Subcutaneous abdominal adipose tissue (tissue), 5 donors: ENCODE data around the gene NHLRC4.

Experiments
- H3K27ac ChIP-seq: one replicate; pipeline ENCODE4 v1.7.0; 2013; ENCODE audit warnings: low read depth, mild to moderate bottlenecking, inconsistent platforms, low read length, moderate library complexity
- H3K27me3 ChIP-seq, 5 donors: one replicate each; pipeline ENCODE4 v1.7.0; 2013; ENCODE audit warnings: low read length in 5 of 5, inconsistent platforms in 1 of 5; ENCODE audit not compliant: control insufficient read depth in 5 of 5, insufficient read depth in 4 of 5
- H3K36me3 ChIP-seq, 5 donors: one replicate each; pipeline ENCODE4 v1.7.0; 2013; ENCODE audit warnings: low read length in 5 of 5; ENCODE audit not compliant: control insufficient read depth in 5 of 5, insufficient read depth in 5 of 5
- H3K4me1 ChIP-seq, 5 donors: one replicate each; pipeline ENCODE4 v1.7.0; 2013; ENCODE audit warnings: low read length in 5 of 5, mild to moderate bottlenecking in 3 of 5, moderate library complexity in 1 of 5; ENCODE audit not compliant: control insufficient read depth in 5 of 5, insufficient read depth in 5 of 5
- H3K4me3 ChIP-seq, 5 donors: one replicate each; pipeline ENCODE4 v1.7.0; 2013; ENCODE audit warnings: low read length in 5 of 5, low read depth in 1 of 5
- H3K9ac ChIP-seq, 5 donors: one replicate each; pipeline ENCODE4 v1.7.0; 2013; ENCODE audit warnings: low read length in 5 of 5, mild to moderate bottlenecking in 4 of 5, moderate library complexity in 3 of 5
- H3K9me3 ChIP-seq, 5 donors: one replicate each; pipeline ENCODE4 v1.7.0; 2013; ENCODE audit warnings: low read length in 5 of 5; ENCODE audit not compliant: control insufficient read depth in 5 of 5
- donor health status: healthy.
- donor health status: healthy.
- donor health status: healthy.
- donor health status: healthy.
- donor health status: healthy.

Gene NHLRC4

DNA sequence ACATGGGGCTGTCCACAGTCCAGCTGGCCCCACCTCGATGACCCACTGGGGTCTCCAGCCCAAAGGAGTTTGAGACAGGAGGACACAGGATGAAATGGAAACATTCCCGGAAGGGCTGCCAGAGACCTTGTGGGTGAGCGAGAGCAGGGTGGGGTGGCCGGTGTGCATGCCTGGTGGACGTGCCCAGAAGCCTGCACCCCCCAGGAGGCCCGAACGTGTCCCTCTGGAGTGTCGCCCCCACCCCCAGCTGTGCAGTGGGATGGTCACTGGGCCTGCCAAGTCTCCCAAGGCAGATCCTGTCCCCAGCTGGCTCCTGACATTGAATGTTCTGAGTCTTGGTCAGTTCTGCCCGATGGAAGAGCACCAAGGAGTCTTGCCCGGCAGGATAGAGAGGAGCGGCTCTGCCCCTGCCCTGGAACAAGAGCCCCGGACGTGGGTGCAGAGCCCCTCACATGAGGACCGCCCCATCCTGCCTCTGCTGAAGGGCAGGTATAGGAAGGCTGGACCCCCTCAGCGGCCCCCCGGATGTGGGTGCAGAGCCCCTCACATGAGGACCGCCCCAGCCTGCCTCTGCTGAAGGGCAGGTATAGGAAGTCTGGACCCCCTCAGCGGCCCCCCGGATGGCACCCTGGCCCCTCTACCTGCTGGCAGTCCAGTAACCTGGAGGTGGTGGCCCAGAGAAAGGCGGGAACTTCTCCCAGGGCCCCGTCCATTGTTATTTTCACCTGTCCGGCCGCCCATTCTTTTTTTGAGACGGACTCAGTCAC is 42.3 kb upstream of the NHLRC4 start:
- Histone ChIP-seq H3K27ac (no peak overlapping the region), H3K9ac (no peak overlapping the region), H3K9me3 (no peaks in the 10 kb centered on the region), H3K36me3 (peaks cover 0 to 20% (median 16%) of the 10 kb centered on the region in 5 donors), H3K4me1 (peaks cover 15 to 44% (median 32%) of the 10 kb centered on the region in 5 donors), H3K27me3 (no peaks in the 10 kb centered on the region), H3K4me3 (no peak overlapping the region)

- H3K4me1 ChIP-seq = peaks cover 19 to 51% (median 39%) of the 10 kb centered on the region in 5 donors
Observed at GRCh38 chr16:525123-525519, 41.7 kb upstream of the NHLRC4 start.

DNA sequence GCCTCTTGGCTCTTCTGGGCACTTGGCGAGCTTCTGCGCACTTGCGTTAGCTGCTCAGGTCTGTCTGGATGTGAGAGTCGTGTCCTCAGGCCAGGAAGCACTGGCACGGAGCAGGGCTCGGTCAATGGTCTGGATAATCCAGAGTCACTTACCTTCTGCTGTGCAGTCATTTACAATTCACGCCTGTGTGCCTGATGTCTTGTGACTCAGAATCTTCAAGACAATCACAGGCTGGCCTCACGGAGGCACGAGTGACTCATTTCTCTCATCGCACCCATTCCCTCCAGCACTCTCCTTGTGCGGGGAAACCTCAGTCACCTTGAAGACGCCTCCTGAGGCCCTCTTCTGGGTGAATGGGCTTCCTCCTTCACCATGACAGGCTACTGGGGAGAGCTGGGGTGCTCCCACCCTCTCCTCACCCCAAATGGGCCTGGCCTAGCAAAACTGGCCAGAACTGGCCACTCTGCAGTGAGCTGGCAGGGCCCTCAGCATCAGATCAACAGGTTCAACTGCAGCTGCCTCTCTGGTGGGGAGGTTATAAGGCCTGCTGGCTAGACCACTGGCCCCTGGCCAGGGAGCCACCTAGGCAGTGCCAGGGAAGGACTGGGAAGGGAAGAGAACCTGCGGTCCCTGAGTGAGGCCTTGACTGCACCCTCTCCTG is 41.2 kb upstream of the NHLRC4 start:
- peak overlapping the region in 3 of 5 donors; percentile 44 to 96 (median 92) for H3K9ac ChIP-seq
- no peaks in the 10 kb centered on the region for H3K27me3 ChIP-seq
- peak overlapping the region; percentile 72 to 85 (median 77) for H3K4me3 ChIP-seq
- peaks cover 0 to 9% (median 4%) of the 10 kb centered on the region in 5 donors for H3K36me3 ChIP-seq
- H3K4me1 ChIP-seq = peaks cover 19 to 54% (median 43%) of the 10 kb centered on the region in 5 donors
- H3K27ac ChIP-seq = no peak overlapping the region
- no peaks in the 10 kb centered on the region for H3K9me3 ChIP-seq

More at GRCh38 chr16:525123-525519, 41.7 kb upstream of the NHLRC4 start:
- Histone ChIP-seq H3K9me3 (no peaks in the 10 kb centered on the region), H3K36me3 (peaks cover 0 to 15% (median 10%) of the 10 kb centered on the region in 5 donors), H3K27ac (no peak overlapping the region), H3K4me3 (no peak overlapping the region), H3K9ac (peak overlapping the region in 2 of 5 donors; percentile 92 to 96), H3K27me3 (no peaks in the 10 kb centered on the region)

GRCh38 chr16:526181-527014 is 40.4 kb upstream of the NHLRC4 start:
- H3K27me3 ChIP-seq = no peaks in the 10 kb centered on the region
- H3K36me3 ChIP-seq = peaks cover 0 to 4% (median 0%) of the 10 kb centered on the region in 5 donors
- H3K4me3 ChIP-seq = peak overlapping the region; percentile 72 to 85 (median 77)
- H3K4me1 ChIP-seq = peaks cover 19 to 54% (median 43%) of the 10 kb centered on the region in 5 donors
- peak overlapping the region; percentile 92 for H3K27ac ChIP-seq
- H3K9ac ChIP-seq = peak overlapping the region; percentile 71 to 96 (median 92)
- no peaks in the 10 kb centered on the region for H3K9me3 ChIP-seq

- H3K36me3 ChIP-seq = peaks cover 0 to 4% (median 0%) of the 10 kb centered on the region in 5 donors
- peak within 1 kb of the TSS; percentile 92 for H3K27ac ChIP-seq
- peak within 1 kb of the TSS; percentile 71 to 96 (median 92) for H3K9ac ChIP-seq
- H3K4me3 ChIP-seq = peak within 1 kb of the TSS; percentile 73 to 85 (median 79)
- H3K9me3 ChIP-seq = no peaks in the 10 kb centered on the region
- H3K27me3 ChIP-seq = no peaks in the 10 kb centered on the region
- H3K4me1 ChIP-seq = peaks cover 19 to 54% (median 43%) of the 10 kb centered on the region in 5 donors
Observed at GRCh38 chr16:527015-527903, 39.5 kb upstream of the NHLRC4 start, which contains the start of gene CAPN15. TSS of gene CAPN15 (plus strand) at chr16:527712. CDS start at chr16:546839, 19,127 bp downstream.

- peaks cover 19 to 56% (median 44%) of the 10 kb centered on the region in 5 donors for H3K4me1 ChIP-seq
- no peaks in the 10 kb centered on the region for H3K27me3 ChIP-seq
- H3K27ac ChIP-seq = peak overlapping the region; percentile 76
- H3K9ac ChIP-seq = peak overlapping the region; percentile 56 to 90 (median 87)
- H3K9me3 ChIP-seq = no peaks in the 10 kb centered on the region
- peaks cover 0 to 4% (median 0%) of the 10 kb centered on the region in 5 donors for H3K36me3 ChIP-seq
- peak overlapping the region; percentile 69 to 85 (median 79) for H3K4me3 ChIP-seq
Observed at GRCh38 chr16:528111-529011, 38.4 kb upstream of the NHLRC4 start.

DNA sequence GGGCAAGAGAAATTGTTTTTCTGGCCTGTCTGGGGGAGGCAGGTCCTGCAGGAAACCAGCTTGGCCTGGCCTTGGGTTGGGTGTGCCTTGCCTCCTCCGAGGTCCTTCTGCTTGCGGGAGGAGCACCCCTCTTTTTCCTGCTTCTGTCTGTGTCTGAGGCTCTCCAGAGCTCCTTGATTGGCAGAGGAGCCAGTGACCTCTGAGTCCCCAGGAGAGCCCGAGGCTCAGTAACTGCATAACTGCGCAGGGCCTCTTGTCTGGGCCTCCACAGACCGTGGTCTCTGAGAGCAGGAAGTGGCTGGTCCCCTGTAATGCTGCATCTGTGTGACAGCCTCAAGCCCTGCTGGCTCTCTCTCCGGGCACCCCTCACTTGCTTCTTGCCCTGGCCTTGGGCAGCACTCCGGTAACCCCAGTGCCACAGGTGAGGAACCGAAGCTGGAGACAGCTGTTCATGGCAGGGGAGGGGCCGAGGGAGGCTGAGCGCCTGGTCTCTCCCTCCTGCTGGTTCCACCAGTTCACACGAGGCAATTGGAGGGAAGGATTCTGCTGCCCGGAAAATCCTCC is 37.7 kb upstream of the NHLRC4 start:
- H3K4me1 ChIP-seq = peaks cover 19 to 60% (median 49%) of the 10 kb centered on the region in 5 donors
- peak overlapping the region; percentile 76 for H3K27ac ChIP-seq

GRCh38 chr16:530111-530817 is 36.5 kb upstream of the NHLRC4 start:
- H3K27ac ChIP-seq = no peak overlapping the region
- H3K36me3 ChIP-seq = peaks cover 0 to 4% (median 0%) of the 10 kb centered on the region in 5 donors
- H3K9ac ChIP-seq = peak overlapping the region in 2 of 5 donors; percentile 23 to 39
- peaks cover 19 to 59% (median 53%) of the 10 kb centered on the region in 5 donors for H3K4me1 ChIP-seq
- H3K9me3 ChIP-seq = no peaks in the 10 kb centered on the region
- peak overlapping the region in 1 of 5 donors; percentile 11 for H3K4me3 ChIP-seq
- H3K27me3 ChIP-seq = no peaks in the 10 kb centered on the region

More for the DNA sequence above, 37.7 kb upstream of the NHLRC4 start:
- Histone ChIP-seq H3K27me3 (no peaks in the 10 kb centered on the region), H3K9me3 (no peaks in the 10 kb centered on the region), H3K36me3 (peaks cover 0 to 4% (median 0%) of the 10 kb centered on the region in 5 donors), H3K9ac (peak overlapping the region; percentile 56 to 90 (median 87)), H3K4me3 (peak overlapping the region; percentile 69 to 85 (median 79))
